ENCODE results near the gene S100A16.

The S100A16 gene

DNA sequence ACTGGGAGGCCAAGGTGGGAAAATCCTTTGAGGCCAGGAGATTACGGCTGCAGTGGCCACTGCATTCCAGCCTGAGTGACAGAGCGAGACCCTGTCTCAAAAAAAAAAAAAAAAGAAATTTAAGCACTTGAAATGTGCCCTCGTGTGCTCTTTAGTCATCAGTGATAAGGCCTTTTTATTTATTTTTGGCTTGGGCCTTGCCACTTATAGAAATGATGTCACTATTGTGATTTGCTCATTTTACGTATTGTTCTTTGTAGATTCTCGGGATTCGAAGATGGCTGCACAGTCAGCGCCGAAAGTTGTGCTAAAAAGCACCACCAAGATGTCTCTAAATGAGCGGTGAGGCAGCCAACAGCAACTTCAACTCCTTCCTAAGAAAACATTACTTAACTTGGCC is 23.4 kb upstream of the S100A16 start:
- Histone ChIP-seq H3K4me2 (ENCODE audit: low read length) (no peak overlapping the region), H3K36me3 (ENCODE audit: control insufficient read depth, insufficient read depth, low read length) (peaks cover 21% of the 10 kb centered on the region), H2AK5ac (ENCODE audit: low read length) (no peak overlapping the region), H4K8ac (ENCODE audit: low read depth, low read length) (no peak overlapping the region), H2BK120ac (ENCODE audit: low read depth, low read length) (no peak overlapping the region), H3K27me3 (ENCODE audit: insufficient read depth, low read length, poor library complexity) (no peaks in the 10 kb centered on the region), H4K5ac (ENCODE audit: low read length) (no peak overlapping the region), H2BK15ac (replicated peaks; ENCODE audit: low read depth) (no peak overlapping the region), H3K9ac (ENCODE audit: low read length) (no peak overlapping the region), H2BK5ac (ENCODE audit: low read length) (no peak overlapping the region), H3K56ac (ENCODE audit: low read length) (no peak overlapping the region), H3K23ac (ENCODE audit: low read length) (no peak overlapping the region), H3K4me3 (ENCODE audit: low read length) (no peak overlapping the region), H3K79me2 (ENCODE audit: control insufficient read depth, insufficient read depth, low read length) (peaks cover 31% of the 10 kb centered on the region), H3K4ac (ENCODE audit: low read depth, low read length) (no peak overlapping the region), H3K79me1 (ENCODE audit: low read length) (peaks cover 17% of the 10 kb centered on the region), H3K4me1 (ENCODE audit: control insufficient read depth, low read depth, low read length) (no peaks in the 10 kb centered on the region), H3K18ac (ENCODE audit: low read length) (no peak overlapping the region), H3K27ac (ENCODE audit: low read depth, low read length) (no peak overlapping the region)
- no CpG with 5 or more reads among the region's 9 CpGs for WGBS (ENCODE audit: extremely low coverage, insufficient coverage, low lambda C conversion rate)
- no peak for DNase-seq

DNA sequence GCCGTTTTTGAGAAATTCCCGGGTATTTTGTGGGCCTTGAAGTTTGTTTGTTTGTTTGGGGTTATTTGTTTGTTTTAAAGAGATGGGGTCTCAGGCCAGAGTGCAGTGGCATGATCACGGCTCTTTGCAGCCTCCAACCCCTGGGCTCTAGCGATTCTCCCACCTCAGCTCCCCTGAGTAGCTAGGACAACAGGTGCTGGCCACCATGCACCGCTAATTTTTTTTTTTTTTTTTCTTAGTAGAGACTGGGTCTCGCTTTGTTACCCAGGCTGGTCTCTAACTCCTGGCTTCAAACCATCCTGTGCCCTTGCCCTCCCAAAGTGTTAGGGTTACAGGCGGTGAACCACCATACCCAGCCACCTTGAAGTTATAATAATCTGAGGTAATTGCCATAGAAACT is 22.9 kb upstream of the S100A16 start:
- Histone ChIP-seq H3K9ac (ENCODE audit: low read length) (no peak overlapping the region), H3K4ac (ENCODE audit: low read depth, low read length) (no peak overlapping the region), H3K36me3 (ENCODE audit: control insufficient read depth, insufficient read depth, low read length) (peaks cover 17% of the 10 kb centered on the region), H4K5ac (ENCODE audit: low read length) (no peak overlapping the region), H3K56ac (ENCODE audit: low read length) (peak overlapping the region; percentile 40), H4K8ac (ENCODE audit: low read depth, low read length) (no peak overlapping the region), H2BK120ac (ENCODE audit: low read depth, low read length) (no peak overlapping the region), H3K23ac (ENCODE audit: low read length) (no peak overlapping the region), H2AK5ac (ENCODE audit: low read length) (no peak overlapping the region), H3K79me2 (ENCODE audit: control insufficient read depth, insufficient read depth, low read length) (peaks cover 31% of the 10 kb centered on the region), H3K4me3 (ENCODE audit: low read length) (no peak overlapping the region), H3K4me2 (ENCODE audit: low read length) (no peak overlapping the region), H2BK5ac (ENCODE audit: low read length) (no peak overlapping the region), H3K79me1 (ENCODE audit: low read length) (peaks cover 15% of the 10 kb centered on the region), H3K4me1 (ENCODE audit: control insufficient read depth, low read depth, low read length) (no peaks in the 10 kb centered on the region), H3K27ac (ENCODE audit: low read depth, low read length) (no peak overlapping the region), H3K18ac (ENCODE audit: low read length) (no peak overlapping the region), H3K27me3 (ENCODE audit: insufficient read depth, low read length, poor library complexity) (no peaks in the 10 kb centered on the region), H2BK15ac (replicated peaks; ENCODE audit: low read depth) (no peak overlapping the region)
- no peak for DNase-seq
- no CpG with 5 or more reads among the region's 7 CpGs for WGBS (ENCODE audit: extremely low coverage, insufficient coverage, low lambda C conversion rate)

DNA sequence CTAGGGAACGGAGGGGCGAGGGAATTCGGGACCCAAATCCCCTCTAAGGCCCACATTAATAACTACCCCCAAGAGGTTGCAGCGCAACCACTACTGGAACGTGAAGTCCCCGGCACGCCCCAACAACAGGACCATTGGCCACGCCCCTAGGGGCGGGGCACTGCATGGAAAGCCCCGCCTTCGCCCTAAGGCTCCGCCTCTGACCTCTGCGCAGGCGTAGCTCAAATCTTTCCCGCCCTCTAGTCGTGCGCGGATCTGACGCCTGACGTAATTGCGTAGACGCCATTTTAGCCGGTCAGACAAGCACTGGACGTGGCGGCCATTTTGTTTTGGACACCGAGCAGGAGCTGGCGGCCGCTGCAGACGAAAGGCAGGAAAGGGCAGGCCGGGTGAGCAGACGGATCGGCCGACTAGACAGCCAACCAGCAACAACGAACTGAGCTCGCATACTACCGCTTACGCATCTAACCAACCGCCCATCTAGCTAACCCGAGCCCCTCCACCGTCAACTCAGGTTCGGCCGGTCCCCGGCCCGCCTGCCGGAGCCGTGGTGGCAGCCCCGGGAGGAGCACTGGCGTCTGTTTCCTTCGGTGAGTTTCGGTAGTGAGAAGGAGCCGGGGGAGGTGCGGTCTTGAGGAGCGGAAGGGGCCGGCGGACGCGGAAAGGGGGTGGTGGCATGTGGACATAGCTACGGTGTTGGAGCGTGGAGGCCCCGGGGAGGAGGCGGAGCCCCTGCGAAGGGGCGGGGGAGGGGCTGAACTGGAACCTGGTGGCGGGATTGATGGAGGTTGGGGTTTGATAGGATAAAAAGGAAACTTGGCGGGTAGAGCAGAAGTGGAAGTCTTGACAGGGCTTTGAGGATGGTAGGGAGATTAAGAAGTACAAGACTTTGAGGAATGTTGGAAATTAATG is 21.1 kb upstream of the S100A16 start, which contains the start of gene CHTOP:
CHTOP (plus strand) TSS at position 313 of the 912 bp plus-strand sequence. CDS start 2,523 bp downstream, outside the sequence.
- H3K79me2 ChIP-seq (ENCODE audit: control insufficient read depth, insufficient read depth, low read length): peaks cover 31% of the 10 kb centered on the region
- H3K23ac ChIP-seq (ENCODE audit: low read length): peak within 1 kb of the TSS; percentile 97
- no peak within 1 kb of the TSS for H2AK5ac ChIP-seq (ENCODE audit: low read length)
- H3K4ac ChIP-seq (ENCODE audit: low read depth, low read length): peak within 1 kb of the TSS; percentile 94
- H2BK15ac ChIP-seq (replicated peaks; ENCODE audit: low read depth): no peak within 1 kb of the TSS
- no peaks in the 10 kb centered on the region for H3K4me1 ChIP-seq (ENCODE audit: control insufficient read depth, low read depth, low read length)
- WGBS (ENCODE audit: extremely low coverage, insufficient coverage, low lambda C conversion rate): no CpG with 5 or more reads among the region's 65 CpGs
- H4K8ac ChIP-seq (ENCODE audit: low read depth, low read length): peak within 1 kb of the TSS; percentile 88
- H3K36me3 ChIP-seq (ENCODE audit: control insufficient read depth, insufficient read depth, low read length): peaks cover 12% of the 10 kb centered on the region
- peak within 1 kb of the TSS; percentile 99 for H3K56ac ChIP-seq (ENCODE audit: low read length)
- peak within 1 kb of the TSS; percentile 92 for H3K4me3 ChIP-seq (ENCODE audit: low read length)
- H2BK5ac ChIP-seq (ENCODE audit: low read length): peak within 1 kb of the TSS; percentile 98
- peak within 1 kb of the TSS; percentile 99 for H3K9ac ChIP-seq (ENCODE audit: low read length)
- H3K27ac ChIP-seq (ENCODE audit: low read depth, low read length): peak within 1 kb of the TSS; percentile 100
- H3K27me3 ChIP-seq (ENCODE audit: insufficient read depth, low read length, poor library complexity): no peaks in the 10 kb centered on the region
- H3K4me2 ChIP-seq (ENCODE audit: low read length): peak within 1 kb of the TSS; percentile 45
- peak within 1 kb of the TSS; percentile 50 for H2BK120ac ChIP-seq (ENCODE audit: low read depth, low read length)
- DNase-seq: peak; percentile 99
- H4K5ac ChIP-seq (ENCODE audit: low read length): peak within 1 kb of the TSS; percentile 44
- H3K18ac ChIP-seq (ENCODE audit: low read length): peak within 1 kb of the TSS; percentile 91
- H3K79me1 ChIP-seq (ENCODE audit: low read length): peaks cover 12% of the 10 kb centered on the region

DNA sequence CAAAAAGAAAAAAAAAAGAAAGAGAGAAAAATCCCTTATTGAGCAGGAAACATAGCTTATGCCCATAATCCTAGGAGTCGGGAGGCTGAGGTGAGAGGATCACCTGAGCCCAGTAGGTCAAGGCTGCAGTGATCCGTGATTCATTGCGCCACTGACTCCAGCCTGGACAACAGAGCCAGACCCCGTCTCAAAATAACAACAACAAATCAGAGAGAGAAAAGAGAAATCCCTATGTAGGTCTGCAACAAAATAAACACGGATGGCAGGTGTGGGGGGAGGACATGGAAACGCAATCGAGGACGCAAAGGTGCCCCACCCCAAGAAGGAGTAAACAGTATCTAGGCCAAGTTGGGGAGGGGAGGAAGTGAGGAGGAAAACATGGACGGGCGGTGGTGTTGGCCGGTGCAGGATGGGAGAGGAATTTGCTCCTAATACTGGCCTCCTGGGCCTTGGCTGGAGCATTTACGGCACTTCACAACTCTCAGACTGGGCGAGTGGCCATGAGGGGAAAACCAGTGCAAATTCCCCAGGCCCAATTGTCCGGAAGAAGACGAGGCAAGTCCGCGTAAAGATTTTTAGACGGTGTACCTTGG is 20.3 kb upstream of the S100A16 start:
- H3K56ac ChIP-seq (ENCODE audit: low read length): peak overlapping the region; percentile 77
- H3K9ac ChIP-seq (ENCODE audit: low read length): peak overlapping the region; percentile 47
- H3K27ac ChIP-seq (ENCODE audit: low read depth, low read length): no peak overlapping the region
- H3K18ac ChIP-seq (ENCODE audit: low read length): no peak overlapping the region
- no peaks in the 10 kb centered on the region for H3K4me1 ChIP-seq (ENCODE audit: control insufficient read depth, low read depth, low read length)
- WGBS (ENCODE audit: extremely low coverage, insufficient coverage, low lambda C conversion rate): no CpG with 5 or more reads among the region's 18 CpGs
- no peak overlapping the region for H2BK120ac ChIP-seq (ENCODE audit: low read depth, low read length)
- no peak overlapping the region for H2AK5ac ChIP-seq (ENCODE audit: low read length)
- H3K23ac ChIP-seq (ENCODE audit: low read length): no peak overlapping the region
- no peak overlapping the region for H2BK5ac ChIP-seq (ENCODE audit: low read length)
- H4K5ac ChIP-seq (ENCODE audit: low read length): peak overlapping the region; percentile 44
- H3K36me3 ChIP-seq (ENCODE audit: control insufficient read depth, insufficient read depth, low read length): peaks cover 11% of the 10 kb centered on the region
- H3K79me2 ChIP-seq (ENCODE audit: control insufficient read depth, insufficient read depth, low read length): peaks cover 31% of the 10 kb centered on the region
- peaks cover 12% of the 10 kb centered on the region for H3K79me1 ChIP-seq (ENCODE audit: low read length)
- no peaks in the 10 kb centered on the region for H3K27me3 ChIP-seq (ENCODE audit: insufficient read depth, low read length, poor library complexity)
- H3K4me3 ChIP-seq (ENCODE audit: low read length): peak overlapping the region; percentile 3
- peak overlapping the region; percentile 33 for H3K4me2 ChIP-seq (ENCODE audit: low read length)
- no peak overlapping the region for H4K8ac ChIP-seq (ENCODE audit: low read depth, low read length)
- no peak overlapping the region for H3K4ac ChIP-seq (ENCODE audit: low read depth, low read length)
- no peak for DNase-seq
- no peak overlapping the region for H2BK15ac ChIP-seq (replicated peaks; ENCODE audit: low read depth)

DNA sequence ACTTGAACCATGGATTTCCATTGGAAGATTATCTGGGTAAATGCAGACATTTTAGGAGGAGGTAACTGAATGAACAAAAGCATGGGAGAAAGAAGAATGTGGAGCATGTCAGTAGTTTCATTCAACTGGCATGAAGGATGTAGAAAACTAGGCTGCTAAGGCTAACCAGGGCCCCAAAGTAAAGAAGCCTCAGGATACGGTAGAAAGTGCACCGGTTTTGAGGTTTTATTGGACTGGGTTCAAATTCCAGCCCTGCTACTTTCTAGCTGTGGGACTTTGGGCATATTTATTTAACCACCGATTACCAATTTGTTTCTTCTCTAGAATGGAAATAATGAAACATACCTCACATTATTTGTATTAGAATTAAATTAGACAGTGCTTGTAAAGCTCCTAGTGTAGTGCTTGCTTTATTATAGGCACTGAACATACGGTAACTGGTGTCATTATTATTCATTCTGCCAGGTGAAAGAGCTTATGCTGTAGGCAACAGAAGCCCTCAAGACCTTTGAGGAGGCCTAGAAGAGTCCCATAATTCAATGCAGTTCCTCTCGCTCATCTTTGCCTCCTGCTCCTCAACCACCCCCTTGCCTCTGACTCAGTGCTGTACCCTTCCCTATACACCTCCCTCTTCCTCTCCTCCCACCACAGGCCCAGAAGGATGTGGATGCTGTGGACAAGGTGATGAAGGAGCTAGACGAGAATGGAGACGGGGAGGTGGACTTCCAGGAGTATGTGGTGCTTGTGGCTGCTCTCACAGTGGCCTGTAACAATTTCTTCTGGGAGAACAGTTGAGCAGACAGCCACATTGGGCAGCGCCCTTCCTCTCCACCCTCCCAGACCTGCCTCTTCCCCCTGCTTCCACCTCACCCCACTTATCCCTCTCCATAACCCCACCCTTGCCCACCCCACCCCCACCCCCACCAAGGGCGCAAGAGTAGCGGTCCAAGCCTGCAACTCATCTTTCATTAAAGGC is 18.4 kb upstream of the S100A16 start:
- no peak overlapping the region for H2BK15ac ChIP-seq (replicated peaks; ENCODE audit: low read depth)
- DNase-seq: no peak
- H3K79me2 ChIP-seq (ENCODE audit: control insufficient read depth, insufficient read depth, low read length): peaks cover 19% of the 10 kb centered on the region
- H2BK120ac ChIP-seq (ENCODE audit: low read depth, low read length): no peak overlapping the region
- no peak overlapping the region for H3K27ac ChIP-seq (ENCODE audit: low read depth, low read length)
- no peak overlapping the region for H2BK5ac ChIP-seq (ENCODE audit: low read length)
- no peak overlapping the region for H3K4ac ChIP-seq (ENCODE audit: low read depth, low read length)
- H3K4me2 ChIP-seq (ENCODE audit: low read length): no peak overlapping the region
- H4K5ac ChIP-seq (ENCODE audit: low read length): no peak overlapping the region
- WGBS (ENCODE audit: extremely low coverage, insufficient coverage, low lambda C conversion rate): no CpG with 5 or more reads among the region's 10 CpGs
- H3K23ac ChIP-seq (ENCODE audit: low read length): no peak overlapping the region
- H3K4me1 ChIP-seq (ENCODE audit: control insufficient read depth, low read depth, low read length): peaks cover 2% of the 10 kb centered on the region
- no peak overlapping the region for H4K8ac ChIP-seq (ENCODE audit: low read depth, low read length)
- no peaks in the 10 kb centered on the region for H3K27me3 ChIP-seq (ENCODE audit: insufficient read depth, low read length, poor library complexity)
- no peak overlapping the region for H3K4me3 ChIP-seq (ENCODE audit: low read length)
- peaks cover under 1% of the 10 kb centered on the region for H3K36me3 ChIP-seq (ENCODE audit: control insufficient read depth, insufficient read depth, low read length)
- peaks cover under 1% of the 10 kb centered on the region for H3K79me1 ChIP-seq (ENCODE audit: low read length)
- H3K9ac ChIP-seq (ENCODE audit: low read length): no peak overlapping the region
- H2AK5ac ChIP-seq (ENCODE audit: low read length): no peak overlapping the region
- peak overlapping the region; percentile 38 for H3K56ac ChIP-seq (ENCODE audit: low read length)
- H3K18ac ChIP-seq (ENCODE audit: low read length): no peak overlapping the region
